Activated T-helper 17 cell treated with anti-CD3 and anti-CD28 coated beads, Interleukin-2, amount 50 U/mL, for 72 hours (primary cell): Measurements from ENCODE around the gene GRIA4. TPM values are rescaled to one million over a fixed set of nuclear protein-coding genes. Genes with fewer than 3 reads are reported as not detected.
"Not testable (repeated sequence)": the region's sequence is repeated elsewhere in the genome, so short reads cannot be mapped to it uniquely, and the experiment has no call there.

Experiments
- ATAC-seq: fragments of 150-1000 bp; cut with Tn5 transposase; replicated peaks from 2 replicates; pipeline ENCODE4 v1.10.0; 2021; ENCODE audit warnings: mild to moderate bottlenecking, moderate library complexity
- H3K27ac Mint-ChIP-seq: one replicate; pipeline ENCODE4 v1.8.0; 2022; ENCODE audit warnings: mixed read lengths
- H3K27me3 Mint-ChIP-seq: one replicate; pipeline ENCODE4 v1.8.0; 2022; ENCODE audit warnings: mixed read lengths
- H3K36me3 Mint-ChIP-seq: one replicate; pipeline ENCODE4 v1.8.0; 2022; ENCODE audit warnings: low read depth, mild to moderate bottlenecking, mixed read lengths
- H3K4me1 Mint-ChIP-seq: one replicate; pipeline ENCODE4 v1.8.0; 2022; ENCODE audit warnings: mixed read lengths
- H3K4me3 Mint-ChIP-seq: one replicate; pipeline ENCODE4 v1.8.0; 2022; ENCODE audit warnings: mild to moderate bottlenecking, mixed read lengths
- H3K9me3 Mint-ChIP-seq: one replicate; pipeline ENCODE4 v1.8.0; 2022; ENCODE audit warnings: mixed read lengths
- total RNA-seq, 2 donors: library from RNA; stranded (reverse); gene quantifications; one replicate each; pipeline ENCODE4 v1.2.3, GENCODE V29; 2022

The GRIA4 gene
- total RNA-seq, 2 donors from 2014 or later, result not detected

- Mint-ChIP-seq H3K27me3 (peaks cover 17% of the 10 kb centered on the region), H3K36me3 (no peaks in the 10 kb centered on the region), H3K27ac (no peak overlapping the region), H3K4me3 (no peak overlapping the region), H3K4me1 (no peaks in the 10 kb centered on the region), H3K9me3 (no peaks in the 10 kb centered on the region)
- no peak for ATAC-seq
Measured at GRCh38 chr11:105769627-105770026, 159.8 kb downstream of the GRIA4 start.

GRCh38 chr11:105773452-105773851 lies 163.6 kb downstream of the GRIA4 start:
- H3K27ac Mint-ChIP-seq, H3K9me3 Mint-ChIP-seq, H3K36me3 Mint-ChIP-seq, H3K4me1 Mint-ChIP-seq, ATAC-seq, H3K4me3 Mint-ChIP-seq: not testable (repeated sequence)
- H3K27me3 Mint-ChIP-seq, result peaks cover 15% of the 10 kb centered on the region

- Mint-ChIP-seq H3K9me3 (no peaks in the 10 kb centered on the region), H3K27me3 (peaks cover 15% of the 10 kb centered on the region), H3K36me3 (no peaks in the 10 kb centered on the region), H3K4me3 (no peak overlapping the region), H3K4me1 (no peaks in the 10 kb centered on the region), H3K27ac (no peak overlapping the region)
- ATAC-seq, result no peak
Measured at GRCh38 chr11:105774899-105775298, 165.0 kb downstream of the GRIA4 start.

- ATAC-seq, result no peak
- Mint-ChIP-seq H3K9me3 (no peaks in the 10 kb centered on the region), H3K27ac (no peak overlapping the region), H3K36me3 (no peaks in the 10 kb centered on the region), H3K27me3 (no peaks in the 10 kb centered on the region), H3K4me3 (no peak overlapping the region), H3K4me1 (no peaks in the 10 kb centered on the region)
Measured at GRCh38 chr11:105780781-105781525, 171.1 kb downstream of the GRIA4 start.

GRCh38 chr11:105781807-105782206 lies 171.9 kb downstream of the GRIA4 start:
- ATAC-seq, result no peak
- Mint-ChIP-seq H3K27ac (no peak overlapping the region), H3K36me3 (no peaks in the 10 kb centered on the region), H3K9me3 (no peaks in the 10 kb centered on the region), H3K27me3 (no peaks in the 10 kb centered on the region), H3K4me3 (no peak overlapping the region), H3K4me1 (no peaks in the 10 kb centered on the region)

DNA sequence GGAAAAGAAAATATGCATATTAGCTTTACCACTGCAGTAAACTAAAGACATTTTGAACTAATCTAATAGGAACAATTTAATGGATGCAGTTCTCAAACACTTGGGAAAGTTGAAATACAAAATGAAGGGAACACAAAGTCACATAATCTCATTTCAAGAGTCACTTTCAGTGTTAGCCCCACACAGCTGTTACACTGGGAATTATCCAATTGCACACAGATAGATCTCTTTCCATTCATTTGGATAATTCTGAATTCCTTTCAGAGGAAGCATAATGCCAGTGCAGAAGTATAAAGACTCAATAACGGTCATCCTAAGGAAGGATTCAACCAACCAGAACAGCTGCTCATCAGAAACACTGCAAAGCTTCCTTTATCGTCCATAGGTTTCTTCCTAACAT lies 173.3 kb downstream of the GRIA4 start:
- H3K27me3 Mint-ChIP-seq, result no peaks in the 10 kb centered on the region
- no peaks in the 10 kb centered on the region for H3K36me3 Mint-ChIP-seq
- H3K4me3 Mint-ChIP-seq, result no peak overlapping the region
- ATAC-seq, result no peak
- no peaks in the 10 kb centered on the region for H3K4me1 Mint-ChIP-seq
- H3K9me3 Mint-ChIP-seq, result no peaks in the 10 kb centered on the region
- no peak overlapping the region for H3K27ac Mint-ChIP-seq

DNA sequence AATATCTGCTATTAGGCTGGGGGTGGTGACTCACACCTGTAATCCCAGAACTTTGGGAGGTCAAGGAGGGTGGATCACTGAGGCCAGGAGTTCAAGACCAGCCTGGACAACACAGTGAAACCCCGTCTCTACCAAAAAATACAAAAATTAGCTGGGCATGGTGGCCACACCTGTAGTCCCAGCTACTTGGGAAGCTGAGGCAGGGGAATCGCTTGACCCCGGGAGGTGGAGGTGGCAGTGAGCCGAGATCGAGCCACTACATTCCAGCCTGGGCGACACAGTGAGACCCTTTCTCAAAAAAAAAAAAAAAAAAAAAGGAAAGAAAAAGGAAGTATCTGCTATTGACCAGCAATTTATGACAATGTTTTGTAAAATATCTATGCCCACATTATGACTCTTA lies 176.0 kb downstream of the GRIA4 start:
- H3K27ac Mint-ChIP-seq, H3K9me3 Mint-ChIP-seq, H3K27me3 Mint-ChIP-seq, ATAC-seq, H3K4me3 Mint-ChIP-seq, H3K36me3 Mint-ChIP-seq, H3K4me1 Mint-ChIP-seq: not testable (repeated sequence)

- H3K27ac Mint-ChIP-seq, result no peak overlapping the region
- no peaks in the 10 kb centered on the region for H3K4me1 Mint-ChIP-seq
- no peaks in the 10 kb centered on the region for H3K9me3 Mint-ChIP-seq
- H3K27me3 Mint-ChIP-seq, result no peaks in the 10 kb centered on the region
- ATAC-seq, result no peak
- no peaks in the 10 kb centered on the region for H3K36me3 Mint-ChIP-seq
- H3K4me3 Mint-ChIP-seq, result no peak overlapping the region
Measured at GRCh38 chr11:105786741-105787140, 176.9 kb downstream of the GRIA4 start.

DNA sequence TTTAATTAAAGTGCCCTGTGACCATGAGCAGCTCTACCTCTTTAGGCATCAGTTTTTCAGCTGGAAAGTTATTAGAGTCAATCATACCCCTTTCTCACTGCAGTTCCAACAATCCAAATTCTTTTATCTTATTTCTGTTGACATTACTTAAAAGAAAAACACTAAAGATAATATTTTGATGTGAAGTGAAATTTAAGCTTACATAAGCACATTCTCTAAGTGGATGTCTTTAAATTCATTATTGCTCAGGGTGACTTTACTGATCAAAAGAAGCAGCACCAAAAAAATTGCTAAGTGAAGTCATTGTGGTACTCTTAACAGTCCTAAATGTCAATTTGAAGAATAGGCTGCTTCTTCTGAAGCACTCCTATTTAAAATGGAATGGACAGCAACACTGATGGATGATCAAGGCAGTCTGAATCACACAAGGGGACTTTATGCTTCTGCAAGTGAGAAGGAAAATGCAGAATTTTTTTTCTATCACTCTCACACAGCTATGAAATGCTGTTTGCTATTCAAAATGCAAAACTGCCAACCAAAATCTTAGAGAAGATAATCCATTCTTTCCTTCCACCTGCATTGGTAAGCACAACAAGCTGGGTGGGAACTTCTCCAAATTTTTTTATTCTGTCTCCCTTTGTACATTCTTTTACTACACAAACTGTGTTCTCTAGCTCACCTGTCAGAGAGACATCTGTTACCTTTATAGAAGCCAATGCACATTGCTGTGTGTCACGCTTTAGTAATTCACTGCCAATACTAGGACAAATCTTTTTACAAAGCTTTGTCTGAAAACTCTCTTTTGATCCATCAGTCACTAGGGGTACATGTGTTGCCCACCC lies 179.9 kb downstream of the GRIA4 start:
- no peaks in the 10 kb centered on the region for H3K27me3 Mint-ChIP-seq
- no peaks in the 10 kb centered on the region for H3K4me1 Mint-ChIP-seq
- no peak overlapping the region for H3K4me3 Mint-ChIP-seq
- H3K36me3 Mint-ChIP-seq, result no peaks in the 10 kb centered on the region
- H3K9me3 Mint-ChIP-seq, result no peaks in the 10 kb centered on the region
- no peak overlapping the region for H3K27ac Mint-ChIP-seq
- no peak for ATAC-seq

GRCh38 chr11:105790840-105791239 lies 181.0 kb downstream of the GRIA4 start:
- H3K27me3 Mint-ChIP-seq, result no peaks in the 10 kb centered on the region
- no peaks in the 10 kb centered on the region for H3K4me1 Mint-ChIP-seq
- H3K27ac Mint-ChIP-seq, result no peak overlapping the region
- no peaks in the 10 kb centered on the region for H3K36me3 Mint-ChIP-seq
- ATAC-seq, result no peak
- H3K9me3 Mint-ChIP-seq, result no peaks in the 10 kb centered on the region
- no peak overlapping the region for H3K4me3 Mint-ChIP-seq

DNA sequence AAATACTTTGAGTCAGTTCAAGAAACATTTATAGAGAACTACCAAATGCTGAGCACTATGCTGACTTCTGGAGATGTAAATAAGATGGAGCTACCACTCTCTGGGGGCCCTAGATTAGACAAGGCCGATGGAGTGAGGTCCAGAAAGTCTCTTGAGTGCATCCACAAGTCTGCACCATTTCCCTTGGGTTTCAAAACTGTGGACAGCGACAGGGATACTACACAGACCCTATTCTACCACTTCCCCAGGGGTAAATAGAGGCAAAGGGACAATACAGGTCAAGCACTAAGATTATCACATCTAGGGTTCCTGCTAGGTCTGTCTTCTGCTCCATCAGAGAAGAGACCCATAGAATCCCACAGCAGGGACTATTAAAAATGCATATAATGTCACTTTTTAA lies 183.2 kb downstream of the GRIA4 start:
- Mint-ChIP-seq H3K27me3 (no peaks in the 10 kb centered on the region), H3K9me3 (no peaks in the 10 kb centered on the region), H3K36me3 (no peaks in the 10 kb centered on the region), H3K4me3 (no peak overlapping the region), H3K27ac (no peak overlapping the region), H3K4me1 (no peaks in the 10 kb centered on the region)
- ATAC-seq, result no peak

GRCh38 chr11:105799263-105799662 lies 189.4 kb downstream of the GRIA4 start:
- no peak for ATAC-seq
- no peaks in the 10 kb centered on the region for H3K27me3 Mint-ChIP-seq
- no peak overlapping the region for H3K4me3 Mint-ChIP-seq
- H3K27ac Mint-ChIP-seq, result no peak overlapping the region
- no peaks in the 10 kb centered on the region for H3K36me3 Mint-ChIP-seq
- no peaks in the 10 kb centered on the region for H3K4me1 Mint-ChIP-seq
- H3K9me3 Mint-ChIP-seq, result no peaks in the 10 kb centered on the region

DNA sequence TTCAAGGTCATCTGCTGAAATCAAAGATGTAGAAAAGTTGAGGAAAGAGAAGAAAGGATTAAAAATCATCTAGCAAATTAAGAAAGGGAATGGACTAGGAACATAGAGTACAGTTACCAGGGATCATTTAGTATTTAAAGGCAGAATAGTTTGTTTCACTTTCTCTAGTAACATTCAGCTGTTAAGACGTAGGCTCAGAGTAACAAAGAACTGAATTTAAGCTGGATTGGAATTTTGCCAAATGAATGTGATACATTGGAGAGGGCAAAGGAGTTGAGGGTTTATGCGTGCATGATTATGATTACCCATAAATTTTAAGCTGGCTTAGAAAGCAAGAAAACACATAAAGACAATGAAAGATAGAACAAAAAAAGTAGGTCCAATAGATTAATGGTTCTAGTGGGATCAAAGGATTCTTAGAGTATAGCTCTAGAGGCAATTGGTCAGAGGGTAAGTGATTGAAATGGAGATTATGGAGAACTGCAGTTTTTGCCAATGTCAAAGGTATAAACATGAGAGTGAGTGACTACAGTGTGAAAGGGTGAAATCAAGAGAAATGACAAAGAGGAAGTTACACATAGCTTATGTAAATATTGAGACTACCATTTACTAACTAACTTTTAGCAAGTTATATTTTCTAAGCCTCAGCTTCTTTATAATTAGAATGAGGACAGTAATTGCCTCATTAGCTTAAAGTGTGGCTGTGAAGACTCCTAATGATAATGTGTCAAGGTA lies 190.0 kb downstream of the GRIA4 start:
- no peaks in the 10 kb centered on the region for H3K9me3 Mint-ChIP-seq
- no peak overlapping the region for H3K4me3 Mint-ChIP-seq
- no peaks in the 10 kb centered on the region for H3K36me3 Mint-ChIP-seq
- no peak overlapping the region for H3K27ac Mint-ChIP-seq
- ATAC-seq, result no peak
- H3K4me1 Mint-ChIP-seq, result no peaks in the 10 kb centered on the region
- H3K27me3 Mint-ChIP-seq, result no peaks in the 10 kb centered on the region

- no peak for ATAC-seq
- H3K27me3 Mint-ChIP-seq, result no peaks in the 10 kb centered on the region
- H3K9me3 Mint-ChIP-seq, result no peaks in the 10 kb centered on the region
- H3K36me3 Mint-ChIP-seq, result no peaks in the 10 kb centered on the region
- H3K4me3 Mint-ChIP-seq, result no peak overlapping the region
- H3K27ac Mint-ChIP-seq, result no peak overlapping the region
- H3K4me1 Mint-ChIP-seq, result no peaks in the 10 kb centered on the region
Measured at GRCh38 chr11:105802390-105802789, 192.5 kb downstream of the GRIA4 start.

GRCh38 chr11:105811242-105811641 lies 201.4 kb downstream of the GRIA4 start:
- Mint-ChIP-seq H3K27ac (no peak overlapping the region), H3K4me3 (no peak overlapping the region)
- no peak for ATAC-seq

More at GRCh38 chr11:105811242-105811641, 201.4 kb downstream of the GRIA4 start:
- Mint-ChIP-seq H3K27me3 (peaks cover 6% of the 10 kb centered on the region), H3K9me3 (no peaks in the 10 kb centered on the region), H3K36me3 (no peaks in the 10 kb centered on the region), H3K4me1 (no peaks in the 10 kb centered on the region)
